Posterior vena cava (tissue), 2 donors: Measurements from ENCODE around the gene SH3BP2. TPM values are rescaled to one million over a fixed set of nuclear protein-coding genes. Genes with fewer than 3 reads are reported as not detected.

Experiments used
- DNase-seq: peaks from one replicate; pipeline ENCODE4 v3.0.0-alpha.2; 2020; ENCODE audit warnings: low spot score
- intact Hi-C, 2 donors: fragments of 100-400 bp; cut with DNase I; formaldehyde crosslinking; loops; one replicate each; pipeline versions ENCODE4 v1.14.1 to v1.14.2; 2022 to 2023
- total RNA-seq, 2 donors: library from RNA; stranded (reverse); fragmentation: NEBNext Ultra II Directional; extraction: Animal tissue kit (Norgen Biotek cat#: 25700); gene quantifications; one replicate each; pipeline ENCODE4 v1.2.1, GENCODE V29; 2021
- donor health status: DM: yes; HTN: yes; CAD: no.
- donor health status: DM: yes; HTN: yes; CAD: no.

Gene SH3BP2
- total RNA-seq, 2 donors from 2014 or later: 47.8 to 52.4 TPM

DNA sequence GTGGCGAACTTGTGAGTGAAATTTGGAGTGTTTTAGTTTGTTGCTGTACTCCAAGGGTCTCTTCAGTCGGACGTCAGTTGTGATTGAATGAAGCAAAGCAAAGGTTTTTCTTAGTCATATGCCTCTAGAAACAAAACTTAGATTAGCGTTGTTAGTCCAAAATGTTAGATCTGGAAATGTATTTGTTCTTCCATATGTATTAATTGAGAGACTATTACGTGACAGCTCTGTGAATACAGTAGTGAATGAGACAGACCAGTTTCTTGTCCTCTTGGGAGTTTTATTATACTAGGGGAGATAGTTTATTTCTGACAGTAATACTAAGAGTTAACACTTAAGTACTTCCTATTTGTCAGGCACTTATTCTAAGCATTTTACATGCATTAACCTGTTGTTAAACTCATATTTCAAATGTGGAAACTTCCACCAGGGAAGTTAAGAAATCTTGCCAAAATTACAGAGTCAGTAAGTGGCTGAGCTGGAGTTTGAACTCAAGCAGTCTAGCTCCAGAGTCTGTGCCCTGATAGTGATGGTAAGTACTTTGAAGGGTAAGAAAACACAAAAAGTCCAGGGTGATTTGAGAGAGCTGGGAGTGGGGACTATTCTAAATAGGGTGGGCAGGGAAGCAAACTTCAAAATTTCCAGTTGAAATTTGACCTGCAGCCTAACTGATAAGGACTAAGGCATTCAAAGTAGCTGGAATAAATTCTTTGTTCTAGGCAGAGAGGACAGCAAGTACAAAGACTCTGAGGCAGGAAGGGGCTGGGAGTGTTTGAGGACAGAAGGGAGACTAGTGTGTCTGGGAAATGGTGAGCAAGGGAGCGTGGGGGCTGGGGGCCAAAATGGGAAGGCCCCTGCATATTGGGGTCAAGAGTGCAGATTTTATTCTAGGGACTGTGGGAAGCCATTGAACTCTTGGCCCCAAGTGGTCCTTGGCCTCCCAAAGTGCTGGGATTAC is 67.8 kb downstream of the SH3BP2 start:
- DNase-seq: no peak
- intact Hi-C loops: no loop called here

DNA sequence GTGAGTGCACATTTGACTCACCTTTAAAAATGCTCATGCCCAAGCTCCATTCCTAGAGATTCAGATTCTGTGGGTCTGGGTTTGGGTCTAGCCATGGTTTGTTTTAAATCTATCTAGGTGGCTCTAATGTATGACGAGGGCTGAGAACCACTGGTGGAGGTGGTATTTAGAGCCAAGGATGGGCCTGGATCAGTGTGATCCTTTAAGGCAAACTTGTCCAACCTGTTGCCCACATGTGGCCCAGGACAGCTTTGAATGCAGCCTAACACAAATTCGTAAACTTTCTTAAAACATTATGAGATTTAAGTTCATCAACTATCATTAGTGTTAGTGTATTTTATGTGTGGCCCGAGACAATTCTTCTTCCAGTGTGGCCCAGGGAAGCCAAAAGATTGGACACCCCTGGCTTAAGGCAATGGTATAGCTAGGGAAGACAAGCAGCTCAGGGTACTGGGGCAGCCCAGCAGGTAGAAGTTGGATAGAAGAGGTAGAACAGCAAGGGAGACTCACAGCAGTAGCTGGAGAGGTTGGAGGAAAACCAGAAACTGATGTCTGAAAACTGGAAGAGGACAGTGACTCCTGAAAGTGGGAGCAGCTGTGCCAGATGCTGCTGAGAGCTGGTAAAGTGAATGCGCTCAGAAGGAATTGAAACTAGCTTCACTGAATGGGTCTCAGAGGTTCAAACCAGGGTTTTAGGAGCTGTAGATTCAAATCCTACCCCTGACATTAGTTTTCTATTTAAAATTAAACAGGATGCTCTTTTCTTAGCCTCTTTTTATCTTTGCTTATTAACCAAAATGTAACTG is 68.9 kb downstream of the SH3BP2 start:
- intact Hi-C loops: no loop called here
- DNase-seq: no peak

GRCh38 chr4:2862528-2862927 is 69.6 kb downstream of the SH3BP2 start:
- DNase-seq: no peak
- intact Hi-C loops: no loop called here

GRCh38 chr4:2863649-2864048 is 70.8 kb downstream of the SH3BP2 start:
- intact Hi-C loops: no loop called here
- DNase-seq: no peak

DNA sequence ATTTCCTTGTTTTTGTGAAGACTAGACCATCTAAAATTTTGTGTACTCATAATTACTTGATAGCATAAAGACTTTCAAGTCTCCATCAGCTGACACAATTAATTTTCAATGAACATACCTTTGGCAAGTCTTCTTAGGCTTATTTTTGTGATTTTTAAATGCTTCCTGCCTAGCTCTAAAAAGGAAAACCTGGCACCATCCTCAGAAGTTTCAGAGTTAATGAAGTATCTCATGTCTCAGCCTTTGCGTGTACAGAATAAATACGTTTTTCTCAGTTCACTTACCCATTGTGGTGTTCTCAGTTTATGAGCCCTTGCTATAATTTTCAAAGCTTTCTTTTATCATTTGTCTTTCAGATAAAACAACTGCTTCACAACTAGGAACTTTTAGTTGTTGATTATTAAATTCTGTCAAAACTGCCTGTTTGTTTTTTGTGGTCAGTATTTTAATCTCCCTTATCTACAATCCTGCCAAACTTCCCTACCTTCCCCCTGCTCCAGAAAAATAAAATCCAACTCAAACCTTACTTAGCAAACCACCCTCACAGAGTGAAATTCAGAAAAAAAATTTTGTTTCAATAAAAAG is 72.4 kb downstream of the SH3BP2 start:
- intact Hi-C loops: no loop called here
- DNase-seq: no peak

- DNase-seq: no peak
- intact Hi-C loops: no loop called here
These were observed 73.4 kb downstream of the SH3BP2 start for GRCh38 chr4:2866160-2866861.

DNA sequence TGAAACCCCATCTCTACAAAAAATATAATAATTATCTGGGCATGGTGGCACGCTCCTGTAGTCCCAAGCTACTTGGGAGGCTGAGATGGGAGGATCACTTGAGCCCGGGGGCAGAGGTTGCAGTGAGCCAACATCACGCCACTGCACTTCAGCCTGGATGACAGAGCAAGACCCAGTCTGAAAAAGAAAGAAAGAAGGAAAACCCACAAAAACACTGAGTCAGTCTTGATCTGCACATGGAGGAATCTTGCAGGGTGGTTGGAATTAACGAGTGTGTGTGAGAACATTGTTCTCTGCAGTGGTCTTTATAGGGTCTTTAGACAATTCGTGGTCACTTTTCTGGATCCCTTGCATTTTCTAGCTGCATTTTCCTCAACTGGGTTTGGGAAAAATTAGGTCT is 74.0 kb downstream of the SH3BP2 start:
- no peak for DNase-seq
- intact Hi-C loops: no loop called here

DNA sequence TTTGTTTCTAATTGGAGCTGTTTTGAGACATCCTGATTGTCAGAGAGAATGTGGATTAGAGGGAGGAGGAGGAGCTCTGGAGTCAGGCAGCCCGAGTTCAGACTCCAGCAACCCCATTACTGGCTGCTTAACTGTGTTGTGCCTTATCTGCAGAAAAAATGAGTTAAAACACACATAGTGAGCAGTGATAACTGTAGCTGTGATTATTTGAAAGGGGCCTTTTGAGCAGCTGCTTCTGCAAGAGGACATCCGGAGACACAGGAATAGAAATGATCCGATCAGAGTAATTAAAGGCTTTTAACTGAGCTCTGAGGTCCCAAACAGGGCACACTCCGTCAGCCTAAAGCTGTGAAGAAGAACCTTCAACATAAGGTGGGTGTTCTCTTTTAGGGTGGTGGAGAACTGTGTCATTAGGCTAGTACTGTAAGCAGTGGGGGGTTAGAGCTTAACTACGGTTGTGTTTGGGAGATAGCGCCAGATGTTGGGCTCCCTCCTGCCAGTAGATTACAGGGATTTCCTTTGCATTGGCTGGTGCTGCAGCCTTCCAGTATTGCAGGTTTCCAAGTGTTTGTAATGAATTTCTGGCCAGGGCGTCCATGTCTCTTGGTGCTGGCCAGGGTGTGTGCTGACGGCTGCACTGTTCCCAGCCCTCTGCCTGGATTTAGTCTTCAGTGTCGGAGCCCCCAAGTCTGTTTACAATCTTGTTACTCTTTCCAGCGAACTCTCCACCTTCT is 75.0 kb downstream of the SH3BP2 start:
- intact Hi-C loops: no loop called here
- no peak for DNase-seq

DNA sequence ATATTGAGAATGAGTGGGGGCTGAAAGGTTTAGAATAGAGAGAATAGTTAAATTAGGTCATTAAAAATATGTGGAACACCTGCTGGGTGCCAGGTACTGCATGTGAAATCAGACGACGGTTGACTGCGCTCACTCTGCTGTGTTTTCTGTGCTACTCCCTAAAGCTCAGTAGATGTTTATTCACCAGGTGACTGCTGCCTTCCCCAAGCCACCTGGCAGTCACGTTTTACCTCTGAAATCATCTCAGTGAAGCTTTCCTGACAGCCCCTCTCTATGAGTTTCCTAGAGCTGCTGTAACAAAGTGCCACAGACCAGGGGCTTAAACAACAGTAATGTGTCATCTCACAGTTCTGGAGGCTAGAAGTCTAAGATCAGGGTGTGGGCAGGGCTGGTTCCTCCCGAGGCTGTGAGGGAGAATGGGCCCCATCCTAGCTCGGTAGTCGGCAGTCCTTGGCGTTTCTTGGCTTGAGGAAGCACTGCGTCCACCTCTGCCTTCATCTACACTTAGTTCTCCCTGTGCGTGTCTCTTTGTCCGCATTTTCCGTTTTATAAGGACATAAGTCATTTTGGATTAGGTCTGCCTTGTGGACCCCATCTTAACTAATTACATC is 76.1 kb downstream of the SH3BP2 start:
- DNase-seq: no peak
- intact Hi-C loops: no loop called here

GRCh38 chr4:2869659-2870058 is 76.8 kb downstream of the SH3BP2 start:
- intact Hi-C loops: no loop called here
- DNase-seq: no peak

DNA sequence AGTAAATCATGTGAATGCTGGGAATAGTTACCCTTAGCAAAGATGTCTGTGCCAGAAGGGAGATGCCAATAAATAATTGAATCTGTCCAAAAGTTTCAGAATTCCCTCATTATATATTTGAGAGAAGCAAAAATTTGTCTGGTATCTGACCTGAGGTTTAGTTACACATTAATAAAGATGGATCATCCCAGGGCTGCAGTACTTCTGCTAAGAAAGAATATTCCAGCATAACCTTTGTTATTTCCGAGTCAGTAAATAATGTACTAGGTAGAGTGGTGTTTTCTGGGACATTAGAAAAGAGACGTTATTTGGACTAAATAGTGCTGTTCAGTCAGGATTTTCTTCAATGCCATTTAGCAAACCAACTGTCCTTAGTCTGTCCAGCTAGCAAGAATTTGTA is 77.2 kb downstream of the SH3BP2 start:
- intact Hi-C loops: no loop called here
- DNase-seq: no peak

GRCh38 chr4:2871466-2871865 is 78.6 kb downstream of the SH3BP2 start:
- DNase-seq: no peak
- intact Hi-C loops: no loop called here

- intact Hi-C loops: no loop called here
- no peak for DNase-seq
These were observed 79.0 kb downstream of the SH3BP2 start for GRCh38 chr4:2871911-2872310.

DNA sequence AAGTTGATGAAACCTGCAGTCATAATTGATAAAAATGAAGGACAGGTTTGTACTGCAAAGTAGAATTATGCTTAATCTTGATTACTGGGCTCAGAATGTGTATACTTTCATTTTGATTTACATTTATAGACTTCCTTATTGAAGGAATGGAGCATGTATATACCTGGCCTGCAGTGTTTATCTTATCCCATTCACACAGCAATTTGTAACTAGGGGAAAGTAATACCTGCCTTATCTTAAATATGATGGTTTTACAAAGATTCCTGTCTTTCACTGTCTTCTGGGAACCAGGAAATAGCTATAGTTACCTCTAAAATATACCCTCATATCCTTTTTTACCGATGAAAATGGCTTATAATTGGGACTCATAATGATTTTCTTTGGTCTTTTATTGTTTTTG is 80.4 kb downstream of the SH3BP2 start:
- no peak for DNase-seq
- intact Hi-C loops: no loop called here

DNA sequence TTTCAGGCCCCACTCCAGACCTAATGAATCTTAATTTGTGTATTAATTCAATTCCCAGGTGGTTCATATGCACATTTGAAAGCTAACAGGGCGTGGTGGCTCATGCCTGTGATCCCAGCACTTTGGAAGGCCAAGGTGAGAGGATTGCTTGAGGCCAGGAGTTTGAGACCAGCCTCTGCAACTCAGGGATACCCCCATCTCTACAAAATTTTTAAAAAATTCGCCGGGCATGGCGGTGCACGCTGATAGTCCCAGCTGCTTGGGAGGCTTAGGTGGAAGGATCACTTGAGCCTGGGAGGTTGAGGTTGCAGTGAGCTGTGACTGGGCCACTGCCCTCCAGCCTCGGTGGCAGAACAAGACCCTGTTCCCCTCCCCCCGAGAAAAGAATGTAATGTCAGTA is 82.0 kb downstream of the SH3BP2 start:
- DNase-seq: no peak
- intact Hi-C loops: no loop called here

- no peak for DNase-seq
These were observed 82.7 kb downstream of the SH3BP2 start for GRCh38 chr4:2875556-2875955.

DNA sequence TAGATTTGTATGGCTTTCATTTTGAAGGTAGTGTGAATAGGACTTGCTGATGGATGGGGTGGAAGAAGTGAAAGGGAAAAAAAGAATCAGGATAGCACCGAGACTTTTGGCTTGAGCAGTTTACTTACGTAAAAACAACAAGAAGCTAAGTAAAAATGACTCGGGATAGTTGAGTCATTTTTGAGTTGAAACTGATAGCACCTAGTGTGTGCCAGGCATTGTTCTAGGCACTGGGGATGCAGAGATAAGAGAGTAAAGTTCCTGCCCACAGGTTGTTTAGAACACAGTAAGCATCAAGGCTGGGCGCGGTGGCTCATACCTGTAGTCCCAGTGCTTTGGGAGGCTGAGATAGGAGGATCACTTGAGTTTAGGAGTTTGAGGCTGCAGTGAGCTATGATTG is 85.5 kb downstream of the SH3BP2 start:
- no peak for DNase-seq
- intact Hi-C loops: no loop called here

More at GRCh38 chr4:2875556-2875955, 82.7 kb downstream of the SH3BP2 start:
- intact Hi-C loops: no loop called here

GRCh38 chr4:2879026-2879425 is 86.1 kb downstream of the SH3BP2 start:
- intact Hi-C loops: no loop called here
- DNase-seq: no peak
